Stimulated activated CD8-positive, alpha-beta memory T cell treated with anti-CD3 and anti-CD28 coated beads, Interleukin-7, amount 100 ng/mL, for 48 hours (primary cell): ENCODE data around the gene TBXA2R.
"Not testable (repeated sequence)": the region's sequence is repeated elsewhere in the genome, so short reads cannot be mapped to it uniquely, and the experiment has no call there.

ENCODE experiments used
- DNase-seq, 2 donors: peaks; one replicate each; pipeline ENCODE4 v3.0.0-alpha.2; 2020; ENCODE audit warnings: low read depth in 1 of 2; ENCODE audit errors: extremely low read depth in 1 of 2

The TBXA2R gene

DNA sequence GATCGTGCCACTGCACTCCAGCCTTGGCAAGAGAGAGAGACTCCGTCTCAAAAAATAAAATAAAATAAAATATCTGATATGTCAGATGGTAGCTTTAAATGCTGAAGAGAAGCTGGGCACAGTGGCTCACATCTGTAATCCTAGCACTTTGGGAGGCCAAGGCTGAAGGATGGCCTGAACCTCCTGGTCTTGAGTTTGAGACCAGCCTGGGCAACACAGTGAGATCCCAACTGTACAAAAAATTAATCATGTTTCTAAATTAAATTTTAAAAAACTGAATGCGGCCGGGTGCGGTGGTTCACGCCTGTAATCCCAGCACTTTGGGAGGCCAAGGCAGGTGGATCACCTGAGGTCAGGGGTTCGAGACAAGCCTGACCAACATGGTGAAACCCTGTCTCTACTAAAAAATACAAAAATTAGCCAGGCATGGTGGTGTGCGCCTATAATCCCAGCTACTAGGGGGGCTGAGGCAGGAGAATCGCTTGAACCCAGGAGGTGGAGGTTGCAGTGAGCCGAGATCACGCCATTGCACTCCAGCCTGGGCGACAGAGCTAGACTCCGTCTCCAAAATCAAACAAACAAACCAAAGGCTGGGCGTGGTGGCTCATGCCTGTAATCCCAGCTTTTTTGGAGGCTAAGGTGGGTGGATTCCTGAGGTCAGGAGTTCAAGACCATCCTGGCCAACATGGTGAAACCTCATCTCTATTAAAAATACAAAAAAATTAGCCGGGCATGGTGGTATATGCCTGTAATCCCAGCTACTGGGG is 22.5 kb downstream of the TBXA2R start:
- not testable (repeated sequence) for DNase-seq

DNA sequence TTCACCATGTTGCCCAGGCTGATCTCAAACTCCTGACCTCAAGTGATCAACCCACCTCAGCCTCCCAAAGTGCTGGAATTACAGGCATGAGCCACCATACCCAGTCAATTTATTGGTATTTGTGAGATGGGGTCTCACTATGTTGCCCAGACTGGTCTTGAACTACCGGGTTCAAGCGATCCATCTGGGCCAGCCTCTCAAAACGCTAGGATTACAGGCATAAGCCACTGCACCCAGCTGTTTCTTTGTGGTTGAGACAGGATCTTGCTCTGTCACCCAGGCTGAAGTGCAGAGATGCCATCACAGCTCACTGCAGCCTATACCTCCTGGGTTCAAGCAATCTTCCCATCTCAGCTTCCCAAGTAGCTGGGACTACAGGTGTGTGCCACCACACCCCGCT is 24.9 kb downstream of the TBXA2R start:
- DNase-seq = not testable (repeated sequence)

DNA sequence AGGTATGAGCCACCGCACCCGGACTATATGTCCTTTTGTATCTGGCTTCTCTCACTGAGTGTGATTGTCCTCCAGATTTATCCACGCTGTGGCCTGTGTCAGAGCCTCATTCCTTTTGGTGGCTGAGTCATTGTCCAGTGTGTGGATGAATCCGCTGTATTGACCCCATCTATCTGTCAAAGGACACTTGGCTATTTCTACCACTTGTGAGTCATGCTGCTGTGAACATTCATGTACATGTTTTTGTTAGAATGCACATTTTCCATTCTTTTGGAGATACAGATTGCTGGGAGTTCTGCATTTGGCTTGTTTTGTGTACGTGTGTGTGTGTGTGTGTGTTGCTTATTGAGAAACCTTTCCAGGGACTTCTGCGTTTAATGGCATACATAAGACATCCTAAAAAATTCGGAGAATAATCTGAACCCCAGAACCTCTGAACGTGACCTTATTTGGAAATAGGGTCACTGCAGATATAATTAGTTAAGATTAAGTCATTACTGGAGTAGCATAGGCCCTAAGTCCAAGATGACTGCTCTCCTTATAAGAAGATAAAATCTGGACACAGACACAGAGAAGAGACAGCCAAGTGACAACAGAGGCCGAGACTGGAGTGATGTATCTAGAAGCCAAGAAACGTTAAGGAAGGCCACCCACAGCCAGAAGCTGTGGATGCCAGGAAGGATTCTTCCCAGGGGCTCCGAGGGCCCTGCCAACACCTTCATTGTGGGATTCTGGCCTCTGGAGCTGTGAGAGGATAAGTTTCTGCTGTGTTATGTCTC is 26.3 kb downstream of the TBXA2R start:
- no peak for DNase-seq

DNA sequence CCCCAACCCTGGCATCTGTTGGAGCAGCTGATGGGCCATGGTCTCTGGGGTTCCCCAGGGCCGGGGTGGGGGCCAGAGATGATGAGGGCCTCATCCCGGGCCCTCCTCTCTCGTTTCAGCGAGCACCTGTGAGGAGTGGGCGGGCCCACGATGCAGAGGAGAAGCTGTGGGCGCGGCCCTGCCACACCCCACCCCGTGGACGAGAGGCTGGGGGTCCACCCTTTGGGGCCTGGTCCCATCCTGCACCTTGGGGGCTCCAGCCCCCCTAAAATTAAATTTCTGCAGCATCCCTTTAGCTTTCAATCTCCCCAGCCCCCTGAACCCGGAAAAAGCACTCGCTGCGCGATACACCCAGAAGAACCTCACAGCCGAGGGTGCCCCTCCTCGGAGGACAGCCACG is 28.3 kb downstream of the TBXA2R start:
- DNase-seq = no peak

DNA sequence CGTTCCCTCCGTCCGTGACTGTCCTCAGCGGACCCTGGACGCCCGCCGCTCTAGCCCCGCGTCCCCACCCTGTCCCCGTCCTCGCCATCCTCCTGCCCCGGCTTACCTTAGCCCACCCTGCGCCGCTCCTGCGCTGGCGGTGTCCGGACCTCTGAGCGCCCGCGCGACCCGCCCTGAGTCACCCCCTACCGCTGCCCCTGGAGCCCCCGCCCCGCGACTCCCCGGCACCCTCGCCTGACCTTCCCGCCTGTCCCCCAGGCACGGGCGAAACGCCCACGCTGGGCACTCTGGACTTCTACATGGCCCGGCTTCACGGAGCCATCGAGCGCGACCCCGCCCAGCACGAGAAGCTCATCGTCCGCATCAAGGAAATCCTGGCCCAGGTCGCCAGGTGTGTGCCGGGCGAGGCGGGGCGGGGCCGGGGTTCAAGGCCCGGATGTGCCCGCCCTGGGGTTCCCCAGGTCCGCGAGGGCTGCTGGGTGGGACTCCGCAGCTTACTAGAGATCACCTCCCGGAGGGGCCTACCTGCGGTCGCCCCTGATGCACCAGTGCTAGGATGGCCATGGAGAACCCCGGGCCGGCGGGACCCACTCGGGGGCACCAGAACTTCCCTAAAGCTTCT is 28.8 kb downstream of the TBXA2R start:
- DNase-seq = no peak

DNA sequence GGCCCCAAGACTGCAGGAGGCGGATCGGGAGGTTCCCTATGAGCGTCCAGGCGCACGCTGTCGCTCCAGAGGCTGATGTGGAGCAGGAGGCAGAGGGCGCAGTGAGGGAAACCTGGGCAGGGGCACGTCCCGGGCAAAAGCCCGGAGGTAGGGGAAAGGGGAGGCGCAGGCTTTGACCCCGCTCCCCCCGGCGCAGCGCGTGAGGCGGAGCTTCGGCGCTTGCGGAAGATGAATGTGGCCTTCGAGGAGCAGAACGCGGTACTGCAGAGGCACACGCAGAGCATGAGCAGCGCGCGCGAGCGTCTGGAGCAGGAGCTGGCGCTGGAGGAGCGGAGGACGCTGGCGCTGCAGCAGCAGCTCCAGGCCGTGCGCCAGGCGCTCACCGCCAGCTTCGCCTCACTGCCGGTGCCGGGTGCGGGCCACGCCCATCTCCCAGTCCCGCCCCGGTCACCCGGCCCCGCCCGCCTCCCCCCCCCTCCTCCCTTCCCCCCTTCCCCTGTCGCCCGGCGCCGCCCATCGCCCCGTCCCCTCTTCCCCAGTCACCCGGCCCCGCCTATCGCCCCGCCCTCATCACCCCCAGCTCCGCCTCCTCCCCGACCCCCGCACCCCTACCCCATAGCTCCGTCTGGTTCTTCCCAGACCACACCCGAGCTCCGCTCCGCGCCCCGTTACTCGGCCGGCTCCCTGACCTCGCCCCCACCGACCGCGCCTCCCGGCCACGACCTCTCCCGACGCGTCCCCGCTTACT is 29.8 kb downstream of the TBXA2R start:
- DNase-seq = no peak

DNA sequence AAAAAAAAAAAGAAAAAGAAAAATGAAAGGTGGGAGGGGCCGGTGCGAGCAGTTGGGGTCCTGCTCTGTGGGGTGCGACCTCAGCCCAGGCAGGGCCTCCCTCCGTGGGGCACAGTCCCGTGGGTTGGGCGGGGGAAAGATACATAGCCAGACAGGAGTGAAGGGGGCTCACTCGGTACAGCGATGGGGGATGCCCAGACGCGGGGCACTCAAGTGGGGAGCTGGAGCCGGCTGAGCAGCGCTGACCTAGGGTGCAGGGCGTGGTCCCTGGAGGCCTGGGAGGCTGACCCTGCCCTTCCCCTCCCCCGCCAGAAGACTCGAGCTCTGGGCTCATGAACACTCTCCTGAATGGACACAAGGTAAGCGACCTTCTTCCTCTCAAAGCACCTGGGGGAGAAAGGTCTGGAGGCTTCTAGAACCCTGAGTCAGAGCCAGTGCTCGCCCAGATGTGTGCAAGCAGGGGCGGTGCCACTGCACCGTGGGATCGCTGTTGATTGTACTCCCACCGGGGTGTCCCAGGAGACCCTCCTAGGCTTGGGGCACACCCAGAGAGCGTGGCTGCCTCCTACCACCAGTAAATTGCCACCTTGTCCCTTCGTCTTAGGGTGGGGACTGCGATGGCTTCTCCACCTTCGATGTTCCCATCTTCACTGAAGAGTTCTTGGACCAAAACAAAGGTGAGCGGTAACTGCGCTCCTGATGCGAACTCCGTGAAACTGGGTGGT is 30.6 kb downstream of the TBXA2R start:
- DNase-seq = no peak

DNA sequence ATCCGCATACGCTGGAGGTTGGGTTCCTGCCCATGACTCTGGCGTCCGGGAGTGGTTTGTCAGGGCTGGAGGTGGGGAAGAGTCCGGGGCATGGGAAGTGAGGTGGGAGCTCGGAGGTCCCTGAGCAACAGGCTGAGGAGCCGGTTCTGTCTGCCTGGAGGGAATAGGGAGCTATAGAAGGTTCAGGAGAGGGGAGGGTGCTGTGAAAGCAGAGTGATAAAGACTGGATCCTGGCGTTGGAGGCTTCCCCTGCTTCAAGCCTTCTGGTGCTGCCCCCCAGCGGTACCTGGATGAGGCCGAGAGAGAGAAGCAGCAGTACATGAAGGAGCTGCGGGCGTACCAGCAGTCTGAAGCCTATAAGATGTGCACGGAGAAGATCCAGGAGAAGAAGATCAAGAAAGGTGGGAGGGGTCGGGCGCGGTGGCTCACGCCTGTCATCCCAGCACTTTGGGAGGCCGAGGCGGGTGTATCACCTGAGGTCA is 31.4 kb downstream of the TBXA2R start:
- DNase-seq = no peak

DNA sequence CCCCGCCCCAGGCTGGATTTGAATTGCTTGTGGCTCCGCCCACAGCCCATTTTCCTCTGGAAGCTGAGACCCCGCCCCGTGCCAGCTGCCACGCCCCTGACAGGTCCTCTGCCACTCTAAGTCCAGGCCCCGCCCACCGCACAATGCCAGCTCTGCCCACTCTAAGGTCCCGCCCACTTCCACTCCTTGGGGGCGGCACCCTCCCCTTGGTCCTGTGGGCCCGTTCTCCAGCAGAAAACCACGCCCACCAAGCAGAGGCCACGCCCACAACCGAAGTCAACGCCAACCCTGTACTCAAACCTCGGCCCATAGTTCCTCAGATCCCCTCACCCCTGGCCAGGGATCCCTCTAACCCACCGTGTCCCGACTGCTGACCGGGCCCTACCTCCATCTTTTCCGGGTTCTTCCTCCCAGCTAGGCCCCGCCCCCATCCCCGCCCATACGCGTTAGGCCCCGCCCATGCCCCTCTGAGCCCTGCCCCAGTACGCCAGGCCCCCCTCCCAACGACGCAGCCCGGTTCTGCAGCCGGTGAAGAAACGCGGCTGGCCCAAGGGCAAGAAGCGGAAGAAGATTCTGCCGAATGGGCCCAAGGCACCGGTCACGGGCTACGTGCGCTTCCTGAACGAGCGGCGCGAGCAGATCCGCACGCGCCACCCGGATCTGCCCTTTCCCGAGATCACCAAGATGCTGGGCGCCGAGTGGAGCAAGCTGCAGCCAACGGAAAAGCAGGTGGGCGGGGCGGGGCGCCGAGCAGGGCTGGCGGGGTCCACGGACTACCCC is 32.6 kb downstream of the TBXA2R start:
- DNase-seq = peak; percentile 83 to 97

DNA sequence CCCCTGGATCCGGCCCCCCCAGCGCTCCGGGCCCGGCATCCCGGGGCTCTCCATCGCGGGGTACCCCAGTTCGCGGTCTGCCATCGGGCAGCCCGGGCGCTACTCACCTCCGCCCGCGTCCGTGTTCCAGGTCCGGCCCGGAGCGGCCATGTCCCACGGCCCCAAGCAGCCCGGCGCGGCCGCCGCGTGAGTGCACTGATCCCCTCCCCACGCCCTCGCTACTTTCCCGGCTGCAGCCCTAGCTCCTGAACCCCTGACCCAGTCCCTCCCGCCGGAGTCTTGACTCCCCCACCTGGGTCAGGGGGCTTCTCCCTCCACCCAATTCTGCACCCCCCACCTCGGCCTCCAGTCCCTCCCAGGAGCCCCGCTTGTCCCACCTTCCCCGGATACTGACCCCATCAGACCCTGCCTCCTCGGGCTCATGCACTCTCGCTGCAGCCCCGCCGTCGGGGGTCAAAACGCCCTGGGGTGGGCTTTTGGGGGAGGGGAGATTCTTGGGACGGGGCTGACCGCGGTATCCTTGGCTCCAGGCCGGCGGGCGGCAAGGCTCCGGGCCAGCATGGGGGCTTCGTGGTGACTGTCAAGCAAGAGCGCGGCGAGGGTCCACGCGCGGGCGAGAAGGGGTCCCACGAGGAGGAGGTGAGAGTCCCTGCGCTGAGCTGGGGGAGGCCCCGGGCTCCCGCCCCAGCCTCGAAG is 33.4 kb downstream of the TBXA2R start:
- no peak for DNase-seq

DNA sequence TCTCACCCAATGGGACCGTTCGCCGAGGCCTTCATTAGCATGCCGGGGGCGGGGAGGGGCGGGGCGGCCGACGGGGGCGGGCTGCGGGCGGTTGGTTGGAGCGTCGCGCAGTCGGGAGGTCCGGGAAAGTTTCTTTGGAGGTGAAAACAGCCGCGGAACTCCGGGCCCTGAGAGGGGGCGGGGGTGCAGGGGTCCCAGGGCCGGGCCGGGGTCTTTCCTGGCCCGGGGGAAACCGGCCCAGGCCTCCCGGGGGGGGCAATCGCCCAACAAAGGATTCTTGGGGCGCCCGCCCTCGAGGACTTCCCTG is 33.9 kb downstream of the TBXA2R start, which contains the start of gene HMG20B:
HMG20B (plus strand) TSS at position 90 of the 307 bp plus-strand sequence. CDS start 366 bp downstream, outside the sequence.
- DNase-seq = no peak

DNA sequence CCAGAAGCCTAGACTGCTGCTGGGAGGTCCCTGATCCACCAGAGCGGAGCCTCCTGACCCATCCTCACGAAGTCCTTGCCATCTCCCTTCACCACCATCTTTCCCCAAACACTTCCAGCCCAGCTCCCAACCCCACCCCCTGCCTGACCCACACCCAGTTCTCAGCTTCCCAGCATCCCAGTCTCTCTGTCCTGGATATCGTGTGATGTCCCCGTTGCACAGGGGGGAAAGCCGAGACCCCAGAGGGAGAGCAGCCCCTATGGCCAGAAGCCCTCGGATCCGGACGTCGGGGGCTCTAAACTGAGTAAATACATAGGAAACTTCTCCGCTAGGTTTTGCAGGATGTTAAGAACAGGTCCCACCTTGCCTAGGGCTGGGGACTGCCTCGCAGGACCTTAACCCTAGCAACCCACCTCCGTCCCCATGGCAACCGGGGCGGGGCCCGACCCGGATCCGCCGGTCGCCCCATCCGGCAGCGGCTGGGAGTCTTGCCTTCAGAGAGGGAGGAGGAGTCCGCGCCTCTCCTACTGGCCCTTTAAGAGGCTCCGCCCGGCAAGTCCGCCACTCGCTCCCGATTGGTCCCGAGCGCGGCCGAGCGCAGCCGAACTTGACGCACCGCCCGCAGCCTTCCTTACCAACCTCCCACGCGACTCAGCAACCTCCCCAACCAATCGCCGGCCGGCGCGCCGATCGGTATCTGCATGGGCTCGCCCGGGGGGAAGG is 34.4 kb downstream of the TBXA2R start:
- peak; percentile 99 to 100 for DNase-seq

DNA sequence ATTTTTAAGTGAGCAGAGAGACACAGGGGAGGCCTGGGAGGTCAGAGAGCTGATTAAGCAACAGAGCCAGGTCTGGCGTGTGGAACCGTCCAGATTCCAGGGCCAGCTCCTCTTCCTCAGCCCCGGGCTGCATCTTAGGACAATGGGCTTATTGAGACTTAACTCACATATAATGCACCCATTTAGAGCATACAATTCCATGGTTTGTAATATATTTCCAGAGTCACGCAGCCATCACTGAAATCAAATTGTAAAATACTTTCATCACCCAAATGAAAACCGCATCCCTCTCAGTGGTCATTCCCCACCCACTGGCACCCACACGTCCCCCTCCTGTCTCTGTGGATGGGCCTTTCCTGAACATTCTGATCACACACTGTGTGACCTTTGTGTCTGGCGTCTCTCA is 36.1 kb downstream of the TBXA2R start:
- DNase-seq = no peak

DNA sequence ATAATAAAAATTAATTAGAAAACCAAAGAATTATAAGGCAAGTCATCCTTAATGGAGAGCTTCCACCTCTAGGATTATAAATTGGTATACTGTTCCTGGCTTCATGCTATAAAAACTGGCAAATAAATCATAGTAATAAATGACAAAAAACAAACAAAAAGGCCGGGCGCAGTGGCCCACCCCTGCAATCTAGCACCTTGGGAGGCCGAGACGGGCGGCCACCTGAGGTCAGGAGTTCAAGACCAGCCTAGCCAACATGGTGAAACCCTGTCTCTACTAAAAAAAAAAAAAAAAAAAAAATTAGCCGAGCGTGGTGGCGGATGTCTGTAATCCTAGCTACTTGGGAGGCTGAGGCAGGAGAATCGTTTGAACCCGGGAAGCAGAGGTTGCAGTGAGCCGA is 36.6 kb downstream of the TBXA2R start:
- not testable (repeated sequence) for DNase-seq

DNA sequence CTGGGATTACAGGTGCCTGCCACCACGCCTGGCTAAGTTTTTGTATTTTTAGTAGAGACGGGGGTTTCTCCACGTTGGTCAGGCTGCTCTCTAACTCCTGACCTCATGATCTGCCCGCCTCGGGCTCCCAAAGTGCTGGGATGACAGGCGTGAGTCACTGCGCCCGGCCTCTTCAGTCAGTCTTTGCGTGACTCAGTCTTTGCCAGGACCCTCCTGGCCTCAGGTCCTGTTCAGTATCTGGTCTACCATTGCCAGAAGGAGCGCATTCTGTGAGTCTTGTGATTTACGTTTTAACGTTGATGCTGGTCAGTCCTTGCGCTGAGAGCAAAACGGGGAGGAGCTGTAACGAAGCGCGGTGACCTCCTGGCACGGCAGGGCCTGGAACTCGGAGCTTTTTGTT is 41.5 kb downstream of the TBXA2R start:
- no peak for DNase-seq

DNA sequence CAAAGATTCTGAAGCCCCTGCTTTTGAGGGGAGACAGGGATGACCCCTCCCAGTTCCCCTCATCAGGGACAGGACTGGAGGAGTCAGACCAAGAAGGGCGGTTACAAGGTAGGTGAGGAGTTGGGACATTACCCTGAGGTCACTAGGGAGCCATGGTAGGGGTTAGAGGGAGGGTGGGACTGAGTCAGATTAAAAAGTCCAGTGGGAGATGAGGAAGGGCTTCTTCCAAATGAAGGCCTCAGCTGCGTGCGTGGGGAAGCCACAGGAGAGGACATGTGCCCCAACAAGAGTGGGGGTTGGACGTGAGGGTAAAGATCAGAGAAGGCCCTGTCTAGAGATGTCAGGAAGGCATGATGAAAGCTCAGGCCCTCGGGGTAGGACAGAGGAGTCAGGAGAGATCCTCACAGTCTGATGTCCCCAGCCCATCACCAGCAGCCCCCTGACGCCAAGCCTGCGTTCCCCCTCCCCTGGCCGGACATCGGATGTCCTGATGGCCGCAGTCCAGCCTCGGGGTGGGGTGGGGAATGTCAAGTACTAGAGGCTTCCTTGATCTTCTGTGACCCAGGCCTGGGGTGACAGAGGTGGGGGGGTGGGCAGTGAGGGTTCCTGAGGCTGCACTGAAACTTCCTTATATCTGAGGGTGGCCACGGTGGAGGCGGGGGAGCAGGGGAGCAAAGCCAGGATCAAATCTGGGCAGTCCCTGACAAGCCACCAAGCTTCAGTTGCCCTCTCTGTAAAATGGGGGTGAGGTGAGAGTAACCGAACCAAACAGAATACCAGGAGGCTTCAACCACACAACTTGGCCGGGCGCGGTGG is 42.8 kb downstream of the TBXA2R start:
- DNase-seq = no peak

DNA sequence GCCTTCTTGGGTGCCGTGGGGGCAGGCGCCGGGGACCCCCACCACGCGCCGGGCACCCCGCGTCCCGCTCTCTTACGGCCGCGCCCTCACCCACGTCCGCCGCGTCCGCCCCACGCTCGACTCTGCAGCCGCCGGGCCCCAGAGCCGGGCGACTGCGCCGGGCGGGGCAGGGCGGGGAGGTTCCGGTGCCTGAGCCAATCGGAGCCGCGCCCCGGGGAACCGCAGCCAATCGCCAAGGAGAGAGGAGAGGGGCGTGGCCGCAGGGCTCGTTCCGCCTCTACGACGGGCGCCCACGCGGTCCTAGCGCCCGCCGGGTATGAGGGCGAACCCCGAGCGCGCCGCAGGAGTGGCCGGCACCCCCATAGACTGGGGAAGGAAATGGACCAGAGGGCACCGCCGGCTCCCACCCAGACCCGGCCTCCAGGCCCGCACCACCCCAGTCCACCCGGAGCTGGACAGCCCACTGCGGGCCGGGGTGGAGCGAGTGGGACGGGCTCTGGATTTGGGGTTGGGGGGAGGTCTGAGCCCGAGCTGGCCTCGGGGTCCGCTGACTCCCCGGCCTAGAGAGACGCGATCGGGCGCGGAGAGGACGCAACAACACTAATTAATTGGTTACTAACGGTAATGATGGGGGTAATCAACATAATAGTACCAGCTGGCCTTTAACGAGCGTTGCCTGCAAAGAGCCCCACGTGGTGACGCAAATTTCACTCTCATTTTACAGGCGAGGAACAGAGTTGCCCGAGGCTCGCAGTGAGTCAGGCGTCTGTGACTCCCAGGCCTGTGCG is 49.0 kb downstream of the TBXA2R start, which contains the start of gene MFSD12:
MFSD12 (minus strand) TSS at position 126 of the 788 bp plus-strand sequence. CDS start 183 bp downstream, outside the sequence.
- DNase-seq = peak; percentile 91 to 92
